MM.1S (cell line): ENCODE data around the gene SLC4A11.

Source experiments
- DNase-seq: peaks from one replicate; pipeline ENCODE4 v3.0.0-alpha.2; 2015
- H2AFZ ChIP-seq: fragments of 300-600 bp; sonication (generic); 2 replicates; pipeline ENCODE4 v1.6.0; 2016; ENCODE audit warnings: antibody characterized with exemption, low read length
- H3F3A ChIP-seq: fragments of 300-600 bp; sonication (generic); 2 replicates; pipeline ENCODE4 v1.6.1; 2016; ENCODE audit warnings: mild to moderate bottlenecking, antibody characterized with exemption, low read length, moderate library complexity, mixed read lengths; ENCODE audit not compliant: insufficient read depth
- H3K27ac ChIP-seq: fragments of 300-600 bp; sonication (generic); 2 replicates; pipeline ENCODE4 v1.5.1; 2016; ENCODE audit warnings: mild to moderate bottlenecking, low read length
- H3K27me3 ChIP-seq: fragments of 300-600 bp; sonication (generic); replicated peaks from 2 replicates; pipeline ENCODE4 v1.6.0; 2016; ENCODE audit warnings: low read length; ENCODE audit not compliant: insufficient read depth
- H3K36me3 ChIP-seq: fragments of 300-600 bp; sonication (generic); replicated peaks from 2 replicates; pipeline ENCODE4 v1.6.1; 2016; ENCODE audit warnings: mild to moderate bottlenecking, low read length, mixed read lengths; ENCODE audit not compliant: insufficient read depth
- H3K4me1 ChIP-seq: fragments of 300-600 bp; sonication (generic); 2 replicates; pipeline ENCODE4 v1.6.1; 2016; ENCODE audit warnings: low read length, mixed read lengths
- H3K4me2 ChIP-seq: fragments of 300-600 bp; sonication (generic); 2 replicates; pipeline ENCODE4 v1.6.0; 2016; ENCODE audit warnings: low read depth, low read length
- H3K4me3 ChIP-seq: fragments of 300-600 bp; sonication (generic); 2 replicates; pipeline ENCODE4 v1.5.1; 2016; ENCODE audit warnings: low read length, mixed read lengths
- H3K79me2 ChIP-seq: fragments of 300-600 bp; sonication (generic); 2 replicates; pipeline ENCODE4 v1.6.1; 2016; ENCODE audit warnings: mixed run types, low read length, mixed read lengths
- H3K9ac ChIP-seq: fragments of 300-600 bp; sonication (generic); 2 replicates; pipeline ENCODE4 v1.6.1; 2016; ENCODE audit warnings: low read length, mixed read lengths
- H3K9me2 ChIP-seq: fragments of 300-600 bp; sonication (generic); replicated peaks from 2 replicates; pipeline ENCODE4 v1.6.1; 2016; ENCODE audit warnings: mild to moderate bottlenecking, low read length, mixed read lengths; ENCODE audit not compliant: insufficient read depth
- H3K9me3 ChIP-seq: fragments of 300-600 bp; sonication (generic); replicated peaks from 2 replicates; pipeline ENCODE4 v1.6.1; 2016; ENCODE audit warnings: mild to moderate bottlenecking, low read length, mixed read lengths; ENCODE audit not compliant: insufficient read depth
- H4K20me1 ChIP-seq: fragments of 300-600 bp; sonication (generic); 2 replicates; pipeline ENCODE4 v1.6.1; 2016; ENCODE audit warnings: mild to moderate bottlenecking, low read length, moderate library complexity, mixed read lengths; ENCODE audit not compliant: insufficient read depth
- CTCF ChIP-seq: fragments of 300-600 bp; sonication (generic); IDR thresholded peaks from 2 replicates; pipeline ENCODE4 v1.5.1; 2016; ENCODE audit warnings: antibody characterized with exemption, low read length, mixed read lengths
- EZH2 ChIP-seq: fragments of 300-600 bp; sonication (generic); optimal IDR thresholded peaks from 2 replicates; pipeline ENCODE3; 2017; ENCODE audit warnings: low read depth, mild to moderate bottlenecking, antibody characterized with exemption, low read length, mixed read lengths
- EZH2phosphoT487 ChIP-seq: fragments of 300-600 bp; sonication (generic); IDR thresholded peaks from 2 replicates; pipeline ENCODE4 v1.6.1; 2018; ENCODE audit warnings: antibody characterized with exemption, low read length

Gene SLC4A11

DNA sequence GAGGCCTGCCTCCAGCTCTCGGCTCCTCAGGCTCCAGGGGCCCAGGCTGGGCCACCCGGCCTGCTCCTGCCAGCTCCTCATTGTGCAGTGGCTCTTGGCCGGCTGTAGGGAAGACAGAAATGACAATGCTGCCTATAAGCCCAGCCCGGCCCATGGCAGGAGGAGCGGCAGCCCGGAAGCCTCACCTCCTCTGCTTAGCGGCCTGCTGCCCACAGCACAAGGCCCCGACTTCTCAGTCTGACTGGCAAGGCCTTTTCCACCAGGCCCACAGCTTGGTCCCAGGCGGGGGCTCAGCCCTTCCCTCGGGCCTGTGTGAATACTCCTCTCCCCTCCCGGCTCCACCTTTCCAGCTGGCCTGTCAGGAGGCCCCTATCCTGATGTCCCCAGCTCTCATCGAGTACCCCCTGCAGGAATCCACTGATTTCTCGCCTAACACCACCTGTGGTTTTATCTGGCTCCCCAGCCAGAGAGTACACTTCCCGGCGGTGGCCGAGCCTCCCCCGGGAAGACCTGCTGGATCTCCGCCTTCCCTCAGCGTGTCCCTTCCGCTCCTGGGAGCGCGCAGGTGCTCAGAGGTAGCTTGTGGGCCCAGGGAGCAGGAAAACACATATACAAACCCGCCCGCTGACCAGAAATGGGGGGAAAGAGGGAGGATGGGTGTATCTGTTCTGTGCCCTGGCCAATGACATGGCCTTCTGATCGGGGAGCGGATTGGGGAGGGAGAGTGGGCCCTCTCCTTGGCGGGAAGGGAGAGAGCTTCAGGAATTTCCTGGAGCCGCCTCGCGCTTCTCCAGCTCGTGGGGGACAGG is 35.5 kb downstream of the SLC4A11 start:
- H3F3A ChIP-seq, result no peaks in the 10 kb centered on the region
- H3K36me3 ChIP-seq, result peaks cover 2% of the 10 kb centered on the region; the same call in 1 of the 2 replicates
- H3K4me1 ChIP-seq, result 0 out of 2 replicates have a peak, but pooled peaks cover 6% of the 10 kb centered on the region
- H4K20me1 ChIP-seq, result no peaks in the 10 kb centered on the region
- no peaks in the 10 kb centered on the region for H3K9me3 ChIP-seq
- no peaks in the 10 kb centered on the region for H3K9me2 ChIP-seq
- H3K79me2 ChIP-seq, result peaks cover 26% of the 10 kb centered on the region
- peak overlapping the region; percentile 93 for H3K9ac ChIP-seq
- peak; percentile 23 for DNase-seq
- TF ChIP-seq EZH2 (no peak), CTCF (no peak), EZH2phosphoT487 (no peak)
- peak overlapping the region; percentile 95 for H3K4me3 ChIP-seq
- peak overlapping the region; percentile 98 for H3K4me2 ChIP-seq
- H3K27me3 ChIP-seq, result no peaks in the 10 kb centered on the region
- peak overlapping the region; percentile 85 for H2AFZ ChIP-seq
- H3K27ac ChIP-seq, result peak overlapping the region; percentile 69; the same call in 1 of the 2 replicates

DNA sequence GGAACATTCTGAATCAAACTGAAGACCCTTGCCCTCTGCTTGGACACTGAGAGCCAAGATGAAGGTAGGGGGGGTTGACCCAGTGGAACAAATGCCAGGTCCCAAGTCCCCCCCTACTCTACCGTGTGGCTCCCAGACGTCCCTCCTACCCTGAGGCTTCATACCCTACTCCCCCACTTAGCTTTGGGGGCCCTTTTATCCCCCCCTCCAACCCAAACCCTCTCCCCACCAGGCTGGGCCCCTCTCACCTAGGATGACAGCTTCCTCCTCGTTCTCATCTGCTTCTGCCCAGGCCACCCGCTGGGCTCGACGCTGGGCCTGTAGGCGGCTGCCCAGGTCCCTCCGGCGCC is 36.0 kb downstream of the SLC4A11 start:
- no peaks in the 10 kb centered on the region for H3K27me3 ChIP-seq
- no peaks in the 10 kb centered on the region for H3F3A ChIP-seq
- H3K27ac ChIP-seq, result no peak overlapping the region
- peak overlapping the region; percentile 98 for H3K4me2 ChIP-seq
- 0 out of 2 replicates have a peak overlapping the region, but pooled peaks have one; percentile 85 for H2AFZ ChIP-seq
- no peaks in the 10 kb centered on the region for H3K9me3 ChIP-seq
- peaks cover 2% of the 10 kb centered on the region; the same call in 1 of the 2 replicates for H3K36me3 ChIP-seq
- H3K9me2 ChIP-seq, result no peaks in the 10 kb centered on the region
- H3K9ac ChIP-seq, result peak overlapping the region; percentile 93
- no peak for DNase-seq
- H3K4me1 ChIP-seq, result 0 out of 2 replicates have a peak, but pooled peaks cover 6% of the 10 kb centered on the region
- H3K79me2 ChIP-seq, result peaks cover 26% of the 10 kb centered on the region
- peak overlapping the region; percentile 95 for H3K4me3 ChIP-seq
- TF ChIP-seq EZH2 (no peak), CTCF (no peak), EZH2phosphoT487 (no peak)
- no peaks in the 10 kb centered on the region for H4K20me1 ChIP-seq

DNA sequence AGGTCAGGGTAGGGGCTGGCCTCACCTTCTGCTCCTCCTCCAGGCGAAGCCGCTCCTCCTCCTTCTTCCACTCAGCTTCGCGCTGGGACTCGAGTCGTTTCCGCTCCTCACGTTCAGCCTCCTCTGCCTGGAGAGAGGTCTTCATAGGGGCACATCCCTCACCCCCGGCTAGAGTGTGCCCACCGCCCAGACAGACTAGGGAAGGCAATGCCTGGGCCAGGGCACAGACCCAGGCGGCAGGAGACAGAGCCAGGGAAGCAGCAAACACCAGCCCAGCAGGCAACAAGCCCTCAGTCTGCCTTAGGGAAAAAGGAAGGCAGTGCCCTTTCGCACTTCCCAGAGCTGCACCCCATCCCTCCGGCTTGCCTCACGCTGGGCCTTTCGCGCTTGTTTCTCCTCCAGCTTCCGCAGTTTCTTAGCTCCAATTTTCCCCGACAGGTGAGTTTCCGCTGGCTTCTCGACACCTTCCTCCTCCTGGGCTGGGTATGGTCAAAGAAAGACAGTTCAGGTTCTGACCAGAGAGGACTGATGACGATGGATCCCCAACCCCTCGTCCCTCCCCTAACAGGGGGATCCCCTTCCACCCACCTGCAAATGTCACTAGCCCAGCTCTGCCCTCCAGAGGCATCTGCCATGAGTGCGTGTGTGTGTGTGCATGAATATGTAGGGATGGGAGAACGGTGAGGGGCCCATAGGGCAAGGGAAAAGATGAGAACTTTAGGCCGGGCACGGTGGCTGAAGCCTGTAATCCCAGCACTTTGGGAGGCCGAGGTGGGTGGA is 38.8 kb downstream of the SLC4A11 start:
- no peak for TF ChIP-seq EZH2
- TF ChIP-seq CTCF, result no peak
- TF ChIP-seq EZH2phosphoT487, result no peak
- H3K36me3 ChIP-seq, result peaks cover 2% of the 10 kb centered on the region; the same call in 1 of the 2 replicates
- no peaks in the 10 kb centered on the region for H3K27me3 ChIP-seq
- no peak overlapping the region for H3K4me2 ChIP-seq
- H3K27ac ChIP-seq, result no peak overlapping the region
- no peak overlapping the region for H3K9ac ChIP-seq
- H3K4me3 ChIP-seq, result no peak overlapping the region
- no peaks in the 10 kb centered on the region for H4K20me1 ChIP-seq
- DNase-seq, result no peak
- H3F3A ChIP-seq, result no peaks in the 10 kb centered on the region
- no peaks in the 10 kb centered on the region for H3K9me3 ChIP-seq
- H3K4me1 ChIP-seq, result 0 out of 2 replicates have a peak, but pooled peaks cover 6% of the 10 kb centered on the region
- H3K79me2 ChIP-seq, result peaks cover 26% of the 10 kb centered on the region
- no peak overlapping the region for H2AFZ ChIP-seq
- H3K9me2 ChIP-seq, result no peaks in the 10 kb centered on the region
